GM18499 (cell line): Measurements from ENCODE around the gene RAMACL.

Experiments used
- ATAC-seq: cut with Tn5 transposase; IDR thresholded peaks from one replicate; pipeline ENCODE4 v1.9.1; 2021; ENCODE audit warnings: moderate number of reproducible peaks; ENCODE audit not compliant: insufficient read depth, unreplicated experiment

The RAMACL gene

GRCh38 chr6:166581091-166581511, 5.4 kb downstream of the RAMACL start:
- no peak for ATAC-seq

GRCh38 chr6:166580076-166581050, 6.1 kb downstream of the RAMACL start:
- ATAC-seq: no peak

- ATAC-seq: no peak
Measured at GRCh38 chr6:166579237-166579850, 7.1 kb downstream of the RAMACL start.

DNA sequence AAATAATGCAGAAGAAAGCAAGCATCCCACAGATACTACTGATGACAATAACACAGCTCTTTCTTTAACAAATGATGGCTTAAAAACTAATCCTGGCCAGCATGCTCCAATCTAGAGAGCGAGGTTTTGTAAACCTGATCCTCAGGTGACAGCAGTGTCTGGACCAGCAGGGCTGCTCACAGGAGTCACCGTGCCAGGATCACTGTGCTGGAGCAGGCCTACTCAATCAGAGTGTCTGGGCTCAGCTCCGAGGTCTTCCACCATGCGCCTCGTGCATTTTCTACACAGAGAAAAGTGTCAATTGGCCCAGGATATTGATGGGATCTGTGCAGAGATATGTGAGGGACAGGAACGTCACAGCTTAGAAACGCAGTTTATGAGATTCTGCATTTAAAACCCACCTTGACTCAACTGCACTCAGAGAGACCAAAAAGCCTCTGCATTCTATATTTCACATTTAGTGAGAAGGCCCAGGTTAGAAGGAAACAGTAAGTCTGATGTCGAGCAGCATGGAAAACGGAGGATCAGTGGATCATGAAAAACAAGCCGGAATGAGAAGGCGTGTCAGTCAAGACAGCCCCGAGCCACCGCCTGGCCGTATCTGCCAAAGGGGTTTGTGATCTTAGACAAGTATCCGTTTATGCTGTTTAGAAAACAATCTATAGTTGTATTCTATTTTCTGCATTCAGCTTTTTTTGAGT, 7.8 kb downstream of the RAMACL start:
- no peak for ATAC-seq

DNA sequence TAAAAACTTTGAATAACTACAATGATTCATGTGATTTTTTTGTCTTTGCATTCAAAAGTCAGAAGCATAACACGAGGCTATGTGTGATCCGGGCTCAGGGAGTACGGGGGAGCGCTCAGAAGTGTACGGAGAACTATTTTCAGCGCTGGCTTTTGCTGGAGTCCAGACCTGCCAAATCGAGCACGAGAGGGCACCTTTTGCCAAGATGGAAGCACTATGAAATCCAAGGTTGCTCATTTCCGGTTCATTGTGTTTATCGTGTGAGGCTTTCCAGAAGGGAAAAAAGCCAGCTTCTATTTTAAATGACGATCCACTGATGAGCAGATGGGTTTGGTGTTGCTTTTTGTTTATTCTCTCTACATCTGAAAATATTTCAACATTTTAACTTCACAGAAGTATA, 11.3 kb downstream of the RAMACL start:
- ATAC-seq: no peak

DNA sequence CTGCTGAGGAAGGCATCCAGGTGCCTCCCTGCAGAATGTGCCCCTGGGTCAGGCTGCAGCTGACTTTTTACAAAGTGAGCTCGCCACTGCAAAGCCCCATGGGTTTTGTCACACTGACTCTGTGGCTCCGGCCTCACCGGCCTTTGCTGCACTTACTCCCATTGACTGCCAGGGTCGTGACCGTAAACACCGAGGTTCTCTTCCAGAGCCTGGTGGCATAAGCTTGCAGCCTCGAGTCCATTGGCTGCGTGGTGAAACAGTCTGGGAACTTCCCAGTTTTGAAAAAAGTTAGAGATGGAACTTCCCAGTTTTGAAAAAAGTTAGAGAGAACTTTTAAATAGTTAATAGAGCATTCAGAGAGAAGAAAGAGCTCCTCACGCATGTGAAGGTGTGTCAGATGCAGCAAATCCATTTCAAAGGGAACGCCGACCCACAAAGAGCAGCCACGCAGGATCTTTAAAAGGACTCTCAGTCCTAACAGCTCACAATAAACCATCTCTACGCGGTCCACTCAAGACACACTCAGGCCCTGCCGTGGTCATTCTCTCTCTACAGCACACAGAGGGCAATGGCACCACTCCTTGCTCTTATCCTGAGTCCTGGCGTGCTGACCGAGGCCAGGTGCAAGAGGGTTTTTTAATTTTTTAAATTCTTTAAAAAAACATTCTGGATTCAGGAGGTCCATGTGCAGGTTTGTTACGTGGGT, 12.8 kb downstream of the RAMACL start:
- no peak for ATAC-seq

DNA sequence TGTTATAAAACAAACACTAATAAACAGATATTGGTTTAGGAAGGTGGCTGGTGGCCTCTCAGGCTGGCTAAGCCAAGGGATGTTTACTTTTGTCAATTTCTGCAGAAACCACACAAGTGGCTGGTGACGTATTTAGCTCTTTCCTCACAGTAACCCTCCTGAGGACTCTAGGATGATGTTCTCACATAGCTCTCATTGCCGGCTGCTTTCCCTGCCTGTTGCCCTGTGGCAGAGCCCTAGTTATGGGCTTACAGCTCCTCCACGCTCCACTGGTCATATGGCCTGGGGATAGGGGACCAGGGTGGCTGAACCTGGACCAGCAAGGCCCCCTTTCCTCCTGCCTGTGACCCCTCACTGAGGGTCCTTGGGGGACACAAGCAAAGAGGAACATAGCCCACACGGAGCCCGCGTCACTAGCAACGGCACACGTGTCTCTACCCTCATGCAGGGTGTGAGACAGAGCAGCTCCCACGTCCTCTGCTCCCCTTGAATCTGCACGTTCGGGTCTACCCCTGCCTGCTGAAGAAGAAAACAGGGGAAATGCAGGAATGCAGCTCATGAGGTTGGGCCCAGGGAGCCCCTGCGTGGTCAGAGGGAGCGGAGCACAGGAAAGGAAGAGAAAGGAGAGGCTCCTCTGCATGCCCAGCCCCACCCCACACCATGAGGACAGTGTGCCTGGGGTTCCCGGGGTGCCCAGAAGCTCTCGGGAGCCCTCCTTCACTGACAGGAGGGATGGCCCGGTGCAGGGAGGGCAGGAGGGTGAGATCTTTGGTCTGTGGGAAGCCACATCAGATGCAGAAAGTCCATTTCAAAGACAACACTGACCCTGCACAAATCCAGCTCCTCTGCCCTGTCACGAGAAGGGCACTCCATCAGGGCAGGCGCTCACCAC, 13.9 kb downstream of the RAMACL start:
- ATAC-seq: no peak

GRCh38 chr6:166570929-166571713, 15.4 kb downstream of the RAMACL start:
- no peak for ATAC-seq

DNA sequence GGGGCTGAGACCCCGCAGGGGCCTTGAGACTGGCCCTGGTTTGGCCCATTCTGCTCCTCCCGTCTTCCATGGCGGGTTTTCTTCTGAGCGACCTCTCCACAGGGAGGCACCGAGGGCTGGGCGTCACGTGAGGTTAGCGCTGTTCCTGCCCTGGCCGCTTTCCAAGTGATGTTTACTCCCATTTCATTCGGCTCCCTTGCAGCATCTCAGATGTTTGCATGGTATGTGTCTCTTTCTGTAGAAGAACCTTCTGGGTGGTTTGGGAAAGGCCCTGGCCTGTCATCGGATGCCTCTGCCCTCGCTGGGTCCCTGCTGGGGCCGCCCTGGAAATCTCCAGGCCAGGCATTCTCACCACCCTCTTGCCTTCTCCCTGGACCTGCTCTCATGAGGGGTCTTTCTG, 17.3 kb downstream of the RAMACL start:
- ATAC-seq: no peak

- ATAC-seq: no peak
Measured at GRCh38 chr6:166567813-166568212, 18.7 kb downstream of the RAMACL start.

GRCh38 chr6:166567107-166567506, 19.4 kb downstream of the RAMACL start:
- ATAC-seq: no peak

GRCh38 chr6:166566026-166567011, 20.2 kb downstream of the RAMACL start:
- ATAC-seq: no peak

DNA sequence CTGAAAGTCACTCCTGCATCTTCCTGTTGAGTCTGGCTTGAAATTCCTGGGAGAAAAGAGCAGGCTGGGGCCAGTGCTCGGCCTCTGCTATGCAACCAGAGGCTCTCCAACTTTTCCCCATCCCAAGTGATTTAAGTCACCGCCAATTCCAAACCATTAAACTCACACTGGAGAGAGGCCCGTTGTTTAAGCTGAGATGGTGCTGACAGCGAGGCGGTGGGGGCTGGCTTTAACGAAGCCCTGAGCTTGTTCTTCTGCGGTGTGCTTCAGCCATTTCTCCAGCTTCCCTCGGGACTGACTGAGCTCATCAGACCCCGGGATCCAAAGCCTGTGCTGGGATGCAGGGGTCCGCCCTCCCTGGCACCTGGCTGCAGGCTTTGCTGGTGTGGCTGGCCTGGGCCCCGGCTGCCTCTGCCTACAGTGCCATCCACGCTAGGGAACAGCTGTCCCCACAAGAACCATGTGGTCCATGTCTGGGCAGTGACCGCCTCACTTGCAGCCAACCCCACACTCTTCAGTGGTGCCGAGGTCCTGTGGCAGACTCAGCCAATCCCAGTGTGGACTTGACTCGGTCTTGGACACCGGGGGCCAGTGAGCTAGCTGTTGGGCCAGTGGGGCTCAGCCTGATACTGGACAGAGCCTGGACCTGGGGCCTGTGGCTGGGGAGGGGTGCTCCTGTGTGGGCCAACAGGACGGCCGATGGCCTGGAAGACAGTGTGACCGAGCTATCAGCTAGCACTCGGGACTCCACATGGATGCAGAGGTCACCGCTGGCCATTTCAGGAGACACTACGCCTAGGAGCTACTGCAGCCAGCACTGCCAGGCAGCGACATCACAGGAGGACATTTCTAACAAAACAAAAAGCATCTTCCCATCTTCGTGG, 21.2 kb downstream of the RAMACL start:
- no peak for ATAC-seq

DNA sequence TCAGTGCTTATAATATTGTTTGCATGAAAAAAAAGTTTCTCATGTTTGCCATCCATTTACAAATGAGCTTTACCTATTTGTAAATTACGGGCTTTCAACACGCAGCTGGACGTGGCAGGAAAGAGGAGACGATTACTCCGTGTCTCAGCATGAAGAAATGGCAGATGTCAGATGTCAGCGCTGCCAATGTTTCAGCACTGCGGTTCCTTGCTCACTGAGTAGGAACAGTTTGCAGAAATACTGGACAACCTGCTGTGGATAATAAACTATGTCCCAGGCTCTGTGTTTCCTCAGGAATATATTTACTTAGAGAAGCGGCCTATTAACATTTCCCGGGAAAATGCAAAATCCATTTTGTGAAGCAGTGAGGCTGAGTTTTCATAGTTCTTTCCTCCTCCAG, 22.7 kb downstream of the RAMACL start:
- ATAC-seq: no peak

- no peak for ATAC-seq
Measured at GRCh38 chr6:166563200-166563599, 23.3 kb downstream of the RAMACL start.

GRCh38 chr6:166562726-166563125, 23.8 kb downstream of the RAMACL start:
- ATAC-seq: no peak
